Upper lobe of left lung (tissue), 4 donors: ENCODE measurements around the gene PAMR1.

Source experiments
- POLR2A ChIP-seq, 4 donors: fragments of 450-650 bp; IDR thresholded peaks; one replicate each; pipeline ENCODE4 v1.5.1; 2016 to 2017; ENCODE audit warnings: antibody characterized with exemption in 4 of 4, mild to moderate bottlenecking in 2 of 4
- POLR2AphosphoS5 ChIP-seq, 2 donors: sonication (generic); formaldehyde crosslinking; IDR thresholded peaks; one replicate each; pipeline ENCODE4 v1.5.1; 2017; ENCODE audit warnings: antibody characterized with exemption in 2 of 2
- TF ChIP-seq, protein P1 (sequence below), 6 experiments: fragments of 450-650 bp in 4 of 6; fragments of 200-600 bp in 2 of 6; sonication (generic) in 2 of 6; IDR thresholded peaks; one replicate each; pipeline ENCODE4 v1.5.1; 2016 to 2019; ENCODE audit warnings: antibody characterized with exemption in 6 of 6

DNA sequence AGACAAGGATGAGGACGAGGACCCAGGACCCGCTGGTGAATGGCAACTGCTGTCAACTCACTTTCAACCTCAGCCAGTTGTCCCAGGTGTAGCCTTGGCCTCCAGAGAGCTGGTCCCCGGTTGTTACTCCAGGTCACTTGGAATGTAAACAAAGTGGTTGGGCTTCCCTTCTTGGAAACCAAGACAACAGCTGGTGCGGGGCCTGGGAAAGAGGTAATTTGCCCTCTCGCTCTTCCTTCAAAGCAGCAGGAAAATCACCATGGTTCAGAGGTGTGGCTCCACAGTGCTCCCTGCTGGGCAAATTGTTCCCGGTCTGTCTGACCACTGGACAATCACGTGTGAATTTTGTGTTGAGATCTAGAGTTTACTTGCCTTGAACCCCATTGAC is 121.0 kb downstream of the PAMR1 start:
- TF ChIP-seq, protein P1, sequence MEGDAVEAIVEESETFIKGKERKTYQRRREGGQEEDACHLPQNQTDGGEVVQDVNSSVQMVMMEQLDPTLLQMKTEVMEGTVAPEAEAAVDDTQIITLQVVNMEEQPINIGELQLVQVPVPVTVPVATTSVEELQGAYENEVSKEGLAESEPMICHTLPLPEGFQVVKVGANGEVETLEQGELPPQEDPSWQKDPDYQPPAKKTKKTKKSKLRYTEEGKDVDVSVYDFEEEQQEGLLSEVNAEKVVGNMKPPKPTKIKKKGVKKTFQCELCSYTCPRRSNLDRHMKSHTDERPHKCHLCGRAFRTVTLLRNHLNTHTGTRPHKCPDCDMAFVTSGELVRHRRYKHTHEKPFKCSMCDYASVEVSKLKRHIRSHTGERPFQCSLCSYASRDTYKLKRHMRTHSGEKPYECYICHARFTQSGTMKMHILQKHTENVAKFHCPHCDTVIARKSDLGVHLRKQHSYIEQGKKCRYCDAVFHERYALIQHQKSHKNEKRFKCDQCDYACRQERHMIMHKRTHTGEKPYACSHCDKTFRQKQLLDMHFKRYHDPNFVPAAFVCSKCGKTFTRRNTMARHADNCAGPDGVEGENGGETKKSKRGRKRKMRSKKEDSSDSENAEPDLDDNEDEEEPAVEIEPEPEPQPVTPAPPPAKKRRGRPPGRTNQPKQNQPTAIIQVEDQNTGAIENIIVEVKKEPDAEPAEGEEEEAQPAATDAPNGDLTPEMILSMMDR (IDR thresholded peaks at IDR 0.05): peak; percentile 27 to 50 (median 38)
- TF ChIP-seq POLR2AphosphoS5 (IDR thresholded peaks at IDR 0.05) (no peak), POLR2A (IDR thresholded peaks at IDR 0.05) (no peak)
